Right renal pelvis (tissue), 4 donors: Measurements from ENCODE around the gene ATG13. TPM values are rescaled to one million over a fixed set of nuclear protein-coding genes. Genes with fewer than 3 reads are reported as not detected.
"Not testable (repeated sequence)": the region's sequence is repeated elsewhere in the genome, so short reads cannot be mapped to it uniquely, and the experiment has no call there.

ENCODE experiments used
- DNase-seq, 4 donors: peaks; one replicate each; pipeline ENCODE4 v3.0.0-alpha.2; 2013; ENCODE audit warnings: low read depth in 4 of 4, low spot score in 3 of 4, missing footprints in 1 of 4
- polyA plus RNA-seq, 4 donors: library from polyadenylated mRNA; unstranded; fragments of 120-200 nt; gene quantifications; one replicate each; pipeline ENCODE4 v1.2.1, GENCODE V29; 2013; ENCODE audit not compliant: insufficient read length in 4 of 4

Gene ATG13
- polyA plus RNA-seq, 4 donors: 56.2 to 76.9 (median 68.9) TPM

DNA sequence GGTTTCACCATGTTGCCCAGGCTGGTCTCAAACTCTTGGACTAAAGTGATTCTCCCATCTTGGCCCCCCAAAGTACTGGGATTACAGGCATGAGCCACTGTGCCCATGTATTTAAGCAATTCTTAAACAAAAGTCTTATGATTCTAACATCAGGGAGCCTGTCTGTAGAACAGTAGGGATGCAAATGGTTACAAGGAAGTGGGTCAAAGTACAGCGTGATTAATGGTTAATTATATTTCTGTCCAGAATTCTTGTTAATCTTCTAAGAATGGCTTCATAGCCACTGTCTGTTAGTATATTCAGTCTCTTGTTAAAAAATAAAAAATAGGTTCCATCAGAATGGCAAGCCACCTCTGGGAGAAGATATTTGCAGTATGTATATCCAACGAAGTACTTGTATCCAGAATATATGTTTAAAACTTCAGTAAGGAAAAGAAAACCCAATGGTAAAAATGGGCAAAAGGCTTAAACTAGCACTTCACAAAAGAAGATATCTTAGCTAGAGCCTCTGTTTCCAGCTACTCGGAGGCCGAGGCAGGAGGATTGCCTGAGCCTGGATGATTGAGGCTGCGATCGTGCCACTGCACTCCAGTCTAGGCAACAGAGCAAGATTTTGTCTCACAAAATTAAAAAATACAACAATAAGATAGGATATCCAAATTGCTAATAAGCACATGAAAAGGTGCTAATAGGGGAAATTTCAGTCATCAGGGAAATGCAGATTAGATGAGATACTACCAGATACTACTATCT is 22.9 kb downstream of the ATG13 start:
- no peak for DNase-seq

GRCh38 chr11:46641639-46642038 is 24.3 kb downstream of the ATG13 start:
- DNase-seq: no peak

DNA sequence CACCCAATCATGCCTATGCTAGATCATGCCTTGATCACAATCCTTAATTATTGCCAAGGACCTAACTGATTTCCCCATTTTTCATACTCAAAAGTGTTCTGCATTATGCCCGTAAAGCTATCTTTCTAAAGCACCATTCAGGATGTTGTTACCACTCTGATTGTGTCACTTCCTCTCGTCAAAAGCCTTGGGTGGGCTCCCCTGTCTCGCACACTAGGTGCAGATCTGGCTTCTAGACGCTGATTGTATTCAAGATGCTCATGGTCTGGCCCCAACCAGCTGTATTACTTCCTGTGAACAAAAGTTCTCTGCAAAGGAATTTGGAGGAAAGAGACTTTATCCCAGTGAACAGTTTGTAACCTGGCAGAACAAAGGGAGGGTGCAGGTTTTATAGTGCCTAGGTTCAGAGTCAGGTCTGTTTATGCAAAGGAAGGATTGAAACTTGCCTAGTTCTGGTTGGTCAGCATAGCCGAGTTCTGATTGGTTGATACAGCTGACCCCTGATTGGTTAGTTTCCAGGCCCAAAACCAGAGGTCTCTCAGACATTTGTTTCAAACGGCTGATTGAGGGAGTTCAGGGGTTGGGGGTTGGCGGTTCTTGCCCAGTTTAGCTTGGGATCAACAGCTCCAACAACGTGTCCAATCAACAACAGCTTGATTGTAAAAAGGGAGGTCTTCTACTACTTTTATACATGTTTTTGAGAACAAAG is 25.4 kb downstream of the ATG13 start:
- DNase-seq: no peak

- DNase-seq: no peak
Observed at GRCh38 chr11:46643531-46643930, 26.2 kb downstream of the ATG13 start.

DNA sequence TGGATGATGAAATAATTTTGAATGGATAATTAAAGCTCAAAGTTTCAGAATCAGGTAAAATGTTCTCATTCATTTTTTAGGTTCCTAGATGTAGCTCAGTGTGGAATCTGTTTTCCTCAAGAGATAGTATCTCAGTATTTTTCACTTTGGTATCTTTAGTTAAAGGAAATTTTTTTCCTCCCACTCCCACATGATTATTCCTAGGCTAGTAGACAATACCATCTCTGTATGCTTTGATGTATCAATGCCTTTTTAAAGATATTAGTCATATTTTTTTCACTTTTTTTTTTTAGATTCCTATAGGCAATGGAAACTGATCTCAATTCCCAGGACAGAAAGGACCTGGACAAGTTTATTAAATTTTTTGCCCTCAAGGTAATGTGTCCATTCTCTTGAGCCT is 26.6 kb downstream of the ATG13 start:
- no peak for DNase-seq

- peak in 1 of 4 donors; percentile 24 for DNase-seq
Observed at GRCh38 chr11:46649180-46649738, 31.9 kb downstream of the ATG13 start.

DNA sequence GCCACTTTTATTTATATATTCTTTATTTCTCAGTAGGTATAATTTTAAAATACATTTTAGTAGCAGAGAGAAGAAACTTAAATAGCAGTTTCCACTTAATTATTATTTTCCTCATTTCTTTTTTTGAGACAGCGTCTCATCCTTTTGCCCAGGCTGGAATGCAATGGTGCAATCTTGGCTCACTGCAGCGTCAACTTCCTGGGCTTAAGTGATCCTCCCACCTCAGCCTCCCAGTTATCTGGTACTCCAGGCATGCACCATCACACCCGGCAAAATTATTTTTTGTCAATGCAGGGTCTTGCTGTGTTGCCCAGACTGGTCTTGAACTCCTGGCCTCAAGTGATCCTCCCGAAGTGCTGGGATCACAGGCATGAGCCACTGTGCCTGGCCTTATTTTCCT is 38.3 kb downstream of the ATG13 start:
- DNase-seq: no peak

- no peak for DNase-seq
Observed at GRCh38 chr11:46657186-46657585, 39.8 kb downstream of the ATG13 start.

DNA sequence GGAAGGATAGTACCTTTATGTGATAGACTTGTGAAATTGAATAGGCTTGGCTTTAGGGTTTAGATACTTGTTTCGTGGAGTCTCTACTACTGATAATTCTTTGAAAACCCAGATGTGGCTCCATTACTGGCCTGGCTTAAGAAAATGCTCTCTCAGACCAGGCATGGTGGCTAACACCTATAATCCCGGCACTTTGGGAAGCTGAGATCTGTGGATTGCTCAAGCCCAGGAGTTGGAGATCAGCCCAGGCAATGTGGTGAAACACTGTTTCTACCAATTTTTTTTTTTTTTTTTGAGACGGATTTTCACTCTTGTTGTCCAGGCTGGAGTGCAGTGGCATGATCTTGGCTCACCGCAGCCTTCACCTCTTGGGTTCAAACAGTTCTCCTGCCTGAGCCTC is 40.9 kb downstream of the ATG13 start:
- DNase-seq: no peak

- DNase-seq: no peak
Observed at GRCh38 chr11:46659908-46660307, 42.6 kb downstream of the ATG13 start.

- DNase-seq: no peak
Observed at GRCh38 chr11:46661836-46662235, 44.5 kb downstream of the ATG13 start.

DNA sequence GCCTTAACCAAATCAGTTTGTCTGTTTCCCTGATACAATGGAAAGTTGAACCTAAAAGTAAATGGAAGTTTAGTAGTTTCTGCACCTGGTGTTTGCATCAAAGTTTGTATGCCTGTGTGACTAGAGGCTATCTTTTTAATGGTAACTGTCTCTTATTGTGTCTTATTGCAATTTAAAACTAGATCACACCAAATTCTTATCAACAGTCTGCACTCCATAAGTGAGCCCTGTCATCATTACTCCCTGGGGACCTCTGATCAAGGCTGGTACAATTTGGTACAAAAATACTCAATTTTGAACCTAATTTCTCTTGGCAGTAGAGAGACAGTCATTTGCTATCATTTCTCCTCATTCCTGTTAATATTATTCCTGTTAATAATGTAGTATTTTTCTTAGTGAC is 45.0 kb downstream of the ATG13 start:
- no peak for DNase-seq

GRCh38 chr11:46663277-46663940 is 46.1 kb downstream of the ATG13 start:
- no peak for DNase-seq

DNA sequence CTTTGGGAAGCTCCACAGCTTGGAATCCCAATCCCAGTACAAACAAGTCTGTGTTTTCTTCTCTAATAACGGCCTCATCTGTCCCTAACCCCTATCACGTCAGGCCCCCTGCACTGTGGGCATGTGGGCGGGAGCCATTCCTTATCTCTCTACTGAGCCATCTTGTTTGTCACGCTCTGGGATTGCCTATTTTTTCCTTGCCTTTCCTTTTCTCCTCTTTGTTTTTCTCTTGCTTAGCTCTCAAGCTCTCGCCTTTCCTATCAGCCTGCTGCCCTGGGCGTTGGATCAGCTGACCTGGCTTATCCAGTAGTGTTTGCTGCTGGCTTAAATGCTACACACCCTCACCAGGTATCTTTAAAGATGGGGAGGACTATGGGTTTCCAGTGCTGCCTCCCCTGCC is 47.3 kb downstream of the ATG13 start:
- no peak for DNase-seq

GRCh38 chr11:46665356-46665755 is 48.0 kb downstream of the ATG13 start:
- no peak for DNase-seq

DNA sequence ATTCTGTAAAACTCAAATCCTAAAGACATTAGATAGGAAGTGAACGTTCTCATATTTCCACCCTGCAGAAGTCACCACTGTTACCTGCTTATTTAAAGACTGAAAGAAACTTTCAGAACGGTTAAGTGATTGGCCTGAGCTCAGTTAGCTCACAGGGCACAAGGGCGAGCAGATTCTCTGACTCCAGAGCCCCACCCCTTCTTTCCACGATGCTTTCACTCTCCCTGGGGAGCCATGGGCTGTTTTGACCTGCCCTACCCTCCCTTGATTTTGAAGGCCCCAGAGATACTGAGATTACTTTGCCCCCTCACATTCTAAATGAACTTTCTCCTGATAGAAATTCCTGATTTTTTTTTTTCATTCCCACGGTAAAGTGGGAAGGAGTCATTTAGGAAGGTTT is 49.2 kb downstream of the ATG13 start:
- DNase-seq: no peak

GRCh38 chr11:46667043-46667481 is 49.7 kb downstream of the ATG13 start:
- DNase-seq: no peak

DNA sequence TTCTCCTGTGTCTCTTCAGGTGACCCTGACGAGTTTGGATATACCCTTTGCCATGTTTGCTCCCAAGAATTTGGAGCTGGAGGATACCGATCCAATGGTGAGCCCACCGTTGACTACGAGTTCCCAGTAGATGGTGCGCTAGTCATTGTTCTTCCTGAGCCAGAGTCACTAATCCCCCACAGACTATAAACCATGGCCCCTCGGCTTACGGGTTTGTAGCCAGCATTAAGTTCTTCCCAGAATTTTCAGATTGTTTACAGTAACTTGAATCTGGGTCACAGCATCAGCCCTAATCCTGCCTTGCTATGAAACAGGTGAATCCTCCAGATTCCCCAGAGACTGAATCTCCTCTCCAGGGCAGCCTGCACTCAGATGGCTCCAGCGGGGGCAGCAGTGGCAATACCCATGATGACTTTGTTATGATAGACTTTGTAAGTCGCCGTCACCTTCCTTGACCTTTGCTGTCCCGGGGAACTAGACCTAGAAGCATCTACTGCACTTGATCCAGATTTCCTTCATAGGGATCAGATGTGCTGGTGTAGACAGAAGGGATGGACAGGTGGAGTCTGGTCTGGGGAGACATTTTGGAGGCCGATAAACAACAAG is 51.2 kb downstream of the ATG13 start:
- no peak for DNase-seq

DNA sequence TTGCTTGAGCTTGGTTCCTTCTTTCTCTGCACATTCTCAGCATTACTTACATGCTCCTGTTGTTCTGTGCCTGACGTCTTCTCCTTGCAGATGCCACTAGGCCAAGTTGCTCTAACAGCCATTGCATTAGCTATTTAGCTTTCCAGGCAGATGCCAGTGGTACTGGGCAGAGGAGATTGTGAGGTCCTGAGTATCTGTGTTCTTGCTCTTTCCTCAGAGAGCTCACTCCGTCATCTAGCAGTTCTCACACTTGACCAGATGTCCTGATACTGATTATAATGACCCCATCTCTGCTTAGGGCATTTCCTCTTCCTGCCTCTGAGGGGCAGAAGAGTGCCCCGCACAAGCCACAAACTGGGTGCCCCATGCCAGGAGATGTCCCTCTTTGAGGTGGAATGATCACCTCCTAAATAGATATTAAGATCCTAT is 52.4 kb downstream of the ATG13 start:
- no peak for DNase-seq

- not testable (repeated sequence) for DNase-seq
Observed at GRCh38 chr11:46670521-46670920, 53.2 kb downstream of the ATG13 start.

- DNase-seq: no peak
Observed at GRCh38 chr11:46671958-46672315, 54.6 kb downstream of the ATG13 start.
